ENCODE results near the gene IL16. TPM values are rescaled to one million over a fixed set of nuclear protein-coding genes. Genes with fewer than 3 reads are reported as not detected.
"Not testable (repeated sequence)": the region's sequence is repeated elsewhere in the genome, so short reads cannot be mapped to it uniquely, and the experiment has no call there.

The IL16 gene
- total and polyA plus RNA-seq, 5 donors = 3.1 to 5.1 (median 4.7) TPM

DNA sequence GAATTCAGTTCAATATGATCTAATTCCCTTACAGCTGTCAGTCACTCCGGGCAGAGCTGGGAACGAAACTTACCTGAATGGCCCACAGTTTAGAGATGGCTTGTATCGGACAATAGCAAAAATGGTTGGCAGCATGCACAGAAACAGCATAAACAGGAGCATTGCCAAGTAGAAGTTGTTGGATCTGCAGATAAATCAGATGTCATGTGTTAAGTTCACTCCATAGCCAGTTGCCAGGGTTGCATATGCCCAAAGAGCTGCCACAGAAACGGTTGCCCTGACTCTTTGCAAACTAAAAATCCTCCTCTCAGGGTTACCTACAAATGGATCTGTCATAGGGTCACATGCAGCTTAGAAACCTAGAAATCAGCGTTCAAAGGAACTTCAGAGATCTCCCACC is 142.6 kb downstream of the IL16 start:
- no peak overlapping the region for H3K27ac ChIP-seq (ENCODE audit: low read length)
- intact Hi-C loops (cut with DNase I) = no loop called here
- H3K4me3 ChIP-seq (ENCODE audit: low read length) = no peak overlapping the region
- no peaks in the 10 kb centered on the region for H3K9me3 ChIP-seq (ENCODE audit: control insufficient read depth, low read length)
- no peak for DNase-seq
- peaks cover 2% of the 10 kb centered on the region for H3K4me1 ChIP-seq (ENCODE audit: control insufficient read depth, insufficient read depth, low read length)
- 86% methylated on average over 5 of the region's 5 CpGs for WGBS
- no peak for ATAC-seq
- H3K27me3 ChIP-seq (ENCODE audit: control insufficient read depth, insufficient read depth) = no peaks in the 10 kb centered on the region

DNA sequence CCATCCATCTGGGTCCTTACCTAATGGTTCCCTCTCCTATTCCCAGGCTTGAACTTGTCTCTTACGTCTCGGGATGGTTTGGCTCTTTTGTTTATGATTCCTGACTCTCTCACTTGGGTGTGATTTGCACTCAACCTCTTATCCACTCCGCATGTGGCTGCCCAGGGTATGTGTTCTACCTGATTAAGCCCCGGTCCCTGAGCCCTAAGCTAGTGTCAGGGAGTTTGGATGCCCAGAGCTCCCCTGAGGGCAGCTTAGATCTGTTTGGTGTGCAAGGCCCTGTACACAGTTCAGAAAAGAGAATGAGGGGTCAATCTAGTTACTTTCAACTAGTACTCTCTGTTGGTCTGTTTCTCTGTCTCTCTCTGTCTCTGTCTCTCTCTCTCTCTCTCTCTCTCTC is 143.2 kb downstream of the IL16 start:
- Histone ChIP-seq H3K4me1 (ENCODE audit: control insufficient read depth, insufficient read depth, low read length) (no peaks in the 10 kb centered on the region), H3K9me3 (ENCODE audit: control insufficient read depth, low read length) (no peaks in the 10 kb centered on the region), H3K27me3 (ENCODE audit: control insufficient read depth, insufficient read depth) (no peaks in the 10 kb centered on the region), H3K4me3 (ENCODE audit: low read length) (no peak overlapping the region), H3K27ac (ENCODE audit: low read length) (no peak overlapping the region)
- DNase-seq (no peak), ATAC-seq (no peak)
- 81% methylated on average over 4 of the region's 4 CpGs for WGBS
- intact Hi-C loops (cut with DNase I) = no loop called here

GRCh38 chr15:81341351-81341750 is 144.7 kb downstream of the IL16 start:
- intact Hi-C loops (cut with DNase I) = no loop called here
- no peaks in the 10 kb centered on the region for H3K27me3 ChIP-seq (ENCODE audit: control insufficient read depth, insufficient read depth)
- WGBS = 93% methylated on average over 4 of the region's 4 CpGs
- H3K27ac ChIP-seq (ENCODE audit: low read length) = no peak overlapping the region
- no peaks in the 10 kb centered on the region for H3K9me3 ChIP-seq (ENCODE audit: control insufficient read depth, low read length)
- ATAC-seq = no peak
- no peak overlapping the region for H3K4me3 ChIP-seq (ENCODE audit: low read length)
- DNase-seq = no peak
- no peaks in the 10 kb centered on the region for H3K4me1 ChIP-seq (ENCODE audit: control insufficient read depth, insufficient read depth, low read length)

GRCh38 chr15:81343371-81343770 is 146.7 kb downstream of the IL16 start:
- 94% methylated on average over 4 of the region's 4 CpGs for WGBS
- no peak overlapping the region for H3K27ac ChIP-seq (ENCODE audit: low read length)
- H3K9me3 ChIP-seq (ENCODE audit: control insufficient read depth, low read length) = no peaks in the 10 kb centered on the region
- no peak for ATAC-seq
- no peak for DNase-seq
- no peaks in the 10 kb centered on the region for H3K4me1 ChIP-seq (ENCODE audit: control insufficient read depth, insufficient read depth, low read length)
- intact Hi-C loops (cut with DNase I) = no loop called here
- H3K4me3 ChIP-seq (ENCODE audit: low read length) = no peak overlapping the region
- H3K27me3 ChIP-seq (ENCODE audit: control insufficient read depth, insufficient read depth) = no peaks in the 10 kb centered on the region

GRCh38 chr15:81346611-81347010 is 149.9 kb downstream of the IL16 start:
- no peak overlapping the region for H3K27ac ChIP-seq (ENCODE audit: low read length)
- no peaks in the 10 kb centered on the region for H3K4me1 ChIP-seq (ENCODE audit: control insufficient read depth, insufficient read depth, low read length)
- DNase-seq = no peak
- H3K9me3 ChIP-seq (ENCODE audit: control insufficient read depth, low read length) = no peaks in the 10 kb centered on the region
- H3K4me3 ChIP-seq (ENCODE audit: low read length) = no peak overlapping the region
- no peaks in the 10 kb centered on the region for H3K27me3 ChIP-seq (ENCODE audit: control insufficient read depth, insufficient read depth)
- 64% methylated on average over 2 of the region's 2 CpGs for WGBS
- no peak for ATAC-seq
- intact Hi-C loops (cut with DNase I) = no loop called here

- H3K27ac ChIP-seq (ENCODE audit: low read length) = no peak overlapping the region
- no peaks in the 10 kb centered on the region for H3K4me1 ChIP-seq (ENCODE audit: control insufficient read depth, insufficient read depth, low read length)
- H3K9me3 ChIP-seq (ENCODE audit: control insufficient read depth, low read length) = no peaks in the 10 kb centered on the region
- ATAC-seq = no peak
- H3K4me3 ChIP-seq (ENCODE audit: low read length) = no peak overlapping the region
- DNase-seq = no peak
- no peaks in the 10 kb centered on the region for H3K27me3 ChIP-seq (ENCODE audit: control insufficient read depth, insufficient read depth)
- intact Hi-C loops (cut with DNase I) = no loop called here
- 96% methylated on average over 4 of the region's 4 CpGs for WGBS
Measured at GRCh38 chr15:81347910-81348309, 151.2 kb downstream of the IL16 start.

DNA sequence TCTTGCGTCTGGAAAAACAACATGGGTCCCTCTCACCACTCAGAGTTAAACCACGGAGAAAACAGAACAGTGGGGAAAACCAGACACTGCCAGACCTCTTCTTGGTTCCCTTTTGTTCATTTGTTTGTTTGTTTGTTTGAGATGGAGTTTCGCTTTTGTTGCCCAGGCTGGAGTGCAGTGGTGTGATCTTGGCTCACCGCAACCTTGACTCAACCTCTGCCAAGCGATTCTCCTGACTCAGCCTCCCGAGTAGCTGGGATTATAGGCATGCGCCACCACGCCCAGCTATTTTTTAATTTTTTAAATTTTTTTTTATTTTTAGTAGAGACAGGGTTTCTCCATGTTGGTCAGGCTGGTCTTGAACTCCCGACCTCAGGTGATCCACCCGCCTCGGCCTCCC is 152.0 kb downstream of the IL16 start:
- intact Hi-C loops (cut with DNase I) = not testable (repeated sequence)

GRCh38 chr15:81349271-81349670 is 152.6 kb downstream of the IL16 start:
- WGBS = 96% methylated on average over 3 of the region's 3 CpGs
- no peaks in the 10 kb centered on the region for H3K4me1 ChIP-seq (ENCODE audit: control insufficient read depth, insufficient read depth, low read length)
- no peaks in the 10 kb centered on the region for H3K9me3 ChIP-seq (ENCODE audit: control insufficient read depth, low read length)
- no peaks in the 10 kb centered on the region for H3K27me3 ChIP-seq (ENCODE audit: control insufficient read depth, insufficient read depth)
- DNase-seq = no peak
- intact Hi-C loops (cut with DNase I) = no loop called here
- no peak overlapping the region for H3K4me3 ChIP-seq (ENCODE audit: low read length)
- peak in 1 of 2 donors; percentile 26 for ATAC-seq
- H3K27ac ChIP-seq (ENCODE audit: low read length) = no peak overlapping the region

More for the DNA sequence above, 152.0 kb downstream of the IL16 start:
- 92% methylated on average over 11 of the region's 11 CpGs for WGBS
- H3K27ac ChIP-seq (ENCODE audit: low read length); DNase-seq; ATAC-seq; H3K4me3 ChIP-seq (ENCODE audit: low read length); H3K27me3 ChIP-seq (ENCODE audit: control insufficient read depth, insufficient read depth); H3K4me1 ChIP-seq (ENCODE audit: control insufficient read depth, insufficient read depth, low read length); H3K9me3 ChIP-seq (ENCODE audit: control insufficient read depth, low read length): not testable (repeated sequence)

GRCh38 chr15:81351651-81352050 is 155.0 kb downstream of the IL16 start:
- Histone ChIP-seq H3K27ac (ENCODE audit: low read length) (no peak overlapping the region), H3K4me3 (ENCODE audit: low read length) (no peak overlapping the region), H3K27me3 (ENCODE audit: control insufficient read depth, insufficient read depth) (no peaks in the 10 kb centered on the region), H3K9me3 (ENCODE audit: control insufficient read depth, low read length) (no peaks in the 10 kb centered on the region), H3K4me1 (ENCODE audit: control insufficient read depth, insufficient read depth, low read length) (no peaks in the 10 kb centered on the region)
- WGBS = 66% methylated on average over 5 of the region's 5 CpGs
- DNase-seq (no peak), ATAC-seq (no peak)
- intact Hi-C loops (cut with DNase I) = no loop called here

DNA sequence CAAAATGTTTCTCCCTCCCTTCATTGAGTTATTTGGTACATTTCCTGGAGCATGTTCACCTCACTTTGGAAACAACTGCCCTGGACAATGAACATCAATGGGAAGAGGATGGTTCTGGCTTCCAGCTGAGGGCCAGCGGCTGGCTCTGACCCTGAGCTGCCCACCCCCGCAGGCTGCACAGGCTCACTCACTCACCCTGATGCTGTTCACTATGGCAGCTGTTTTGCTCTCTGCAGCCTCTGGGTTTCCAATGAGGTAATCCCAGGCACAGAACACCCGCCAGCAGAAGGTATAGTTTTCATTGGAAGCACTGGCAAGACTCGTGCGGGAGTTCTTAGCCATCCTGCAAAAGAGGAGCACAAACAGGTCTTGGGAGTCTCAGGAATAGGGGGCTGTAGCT is 159.6 kb downstream of the IL16 start:
- Histone ChIP-seq H3K27ac (ENCODE audit: low read length) (no peak overlapping the region), H3K4me1 (ENCODE audit: control insufficient read depth, insufficient read depth, low read length) (no peaks in the 10 kb centered on the region), H3K27me3 (ENCODE audit: control insufficient read depth, insufficient read depth) (no peaks in the 10 kb centered on the region), H3K9me3 (ENCODE audit: control insufficient read depth, low read length) (no peaks in the 10 kb centered on the region), H3K4me3 (ENCODE audit: low read length) (no peak overlapping the region)
- intact Hi-C loops (cut with DNase I) = no loop called here
- no peak for ATAC-seq
- DNase-seq = no peak
- WGBS = 86% methylated on average over 5 of the region's 5 CpGs

DNA sequence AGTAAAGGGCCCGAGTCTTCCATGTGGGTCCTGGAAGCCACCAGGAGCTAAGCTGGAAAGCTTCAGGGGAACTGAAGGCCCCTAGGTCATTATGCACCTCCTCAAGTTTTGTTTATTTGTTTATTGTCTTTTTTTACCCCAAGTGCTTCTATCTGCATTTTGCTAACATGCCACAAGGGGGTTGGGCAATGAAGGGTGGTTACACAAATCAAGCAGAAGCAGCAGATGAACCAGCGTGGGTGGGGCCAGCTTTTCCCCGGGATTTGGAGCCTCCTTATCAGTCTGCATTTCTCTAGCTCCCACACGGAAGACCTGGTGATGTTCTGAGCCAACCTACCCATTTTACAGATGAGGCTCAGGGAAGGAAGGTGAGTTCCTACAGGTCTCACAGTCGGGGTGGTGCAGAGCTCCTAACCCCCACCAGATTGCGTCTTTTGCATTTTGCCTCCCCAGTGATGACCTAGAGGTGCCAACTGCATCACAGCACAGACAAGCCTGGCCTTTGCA is 160.6 kb downstream of the IL16 start:
- WGBS = 71% methylated on average over 6 of the region's 6 CpGs

GRCh38 chr15:81358248-81358647 is 161.6 kb downstream of the IL16 start:
- Histone ChIP-seq H3K9me3 (ENCODE audit: control insufficient read depth, low read length) (no peaks in the 10 kb centered on the region), H3K27me3 (ENCODE audit: control insufficient read depth, insufficient read depth) (no peaks in the 10 kb centered on the region), H3K4me1 (ENCODE audit: control insufficient read depth, insufficient read depth, low read length) (no peaks in the 10 kb centered on the region), H3K4me3 (ENCODE audit: low read length) (no peak overlapping the region), H3K27ac (ENCODE audit: low read length) (no peak overlapping the region)
- WGBS = 85% methylated on average over 6 of the region's 6 CpGs
- intact Hi-C loops (cut with DNase I) = no loop called here
- DNase-seq = no peak
- no peak for ATAC-seq

More for the DNA sequence above, 160.6 kb downstream of the IL16 start:
- Histone ChIP-seq H3K27ac (ENCODE audit: low read length) (no peak overlapping the region), H3K4me3 (ENCODE audit: low read length) (no peak overlapping the region), H3K9me3 (ENCODE audit: control insufficient read depth, low read length) (no peaks in the 10 kb centered on the region), H3K4me1 (ENCODE audit: control insufficient read depth, insufficient read depth, low read length) (no peaks in the 10 kb centered on the region), H3K27me3 (ENCODE audit: control insufficient read depth, insufficient read depth) (no peaks in the 10 kb centered on the region)
- intact Hi-C loops (cut with DNase I) = no loop called here
- ATAC-seq (no peak), DNase-seq (no peak)
